Stimulated activated CD4-positive, alpha-beta T cell treated with anti-CD3 and anti-CD28 coated beads, Interleukin-2, amount 100 ng/mL, for 48 hours (primary cell): ENCODE data around the gene GPX8.

Experiments used
- DNase-seq, 2 donors: peaks; one replicate each; pipeline ENCODE4 v3.0.0-alpha.2; 2020

Gene GPX8

GRCh38 chr5:55159763-55160492 lies at the start of gene GPX8:
Gene GPX8, plus strand, starts transcription at chr5:55160171. Its CDS starts 22 bp downstream, at chr5:55160193.
- DNase-seq, result no peak

- no peak for DNase-seq
These were observed 49.8 kb upstream of the GPX8 start for GRCh38 chr5:55110217-55110616.

GRCh38 chr5:55113327-55113726 lies 46.6 kb upstream of the GPX8 start:
- DNase-seq, result no peak

- DNase-seq, result no peak
These were observed 45.9 kb upstream of the GPX8 start for GRCh38 chr5:55114061-55114460.

GRCh38 chr5:55123365-55123764 lies 36.6 kb upstream of the GPX8 start:
- DNase-seq, result no peak

GRCh38 chr5:55134053-55134722 lies 25.8 kb upstream of the GPX8 start:
- DNase-seq, result no peak

- no peak for DNase-seq
These were observed 23.4 kb upstream of the GPX8 start for GRCh38 chr5:55136521-55136920.

GRCh38 chr5:55140908-55141665 lies 18.9 kb upstream of the GPX8 start:
- no peak for DNase-seq

GRCh38 chr5:55141945-55142690 lies 17.9 kb upstream of the GPX8 start:
- no peak for DNase-seq

- DNase-seq, result no peak
These were observed 16.3 kb upstream of the GPX8 start for GRCh38 chr5:55143624-55144023.

- DNase-seq, result no peak
These were observed 13.9 kb upstream of the GPX8 start for GRCh38 chr5:55146080-55146479.

GRCh38 chr5:55146543-55147151 lies 13.3 kb upstream of the GPX8 start:
- peak; percentile 78 to 83 for DNase-seq

- DNase-seq, result no peak
These were observed 10.6 kb upstream of the GPX8 start for GRCh38 chr5:55149308-55149795.

- no peak for DNase-seq
These were observed 7.8 kb upstream of the GPX8 start for GRCh38 chr5:55151923-55152842.

GRCh38 chr5:55154873-55155272 lies 5.1 kb upstream of the GPX8 start:
- no peak for DNase-seq

- no peak for DNase-seq
These were observed 680 bp downstream of the GPX8 start for GRCh38 chr5:55160493-55161209.

GRCh38 chr5:55162666-55163065 lies 2.7 kb downstream of the GPX8 start:
- no peak for DNase-seq

GRCh38 chr5:55171471-55171870 lies 11.5 kb downstream of the GPX8 start:
- DNase-seq, result no peak

- DNase-seq, result peak; percentile 41 to 46
These were observed 12.3 kb downstream of the GPX8 start for GRCh38 chr5:55172051-55172899.
